Keratinocyte (primary cell): Measurements from ENCODE around the gene SAMD11.

ENCODE experiments used
- EZH2 ChIP-seq: IDR thresholded peaks from one replicate; pipeline ENCODE4 v1.6.1; 2012; ENCODE audit warnings: inconsistent platforms, mild to moderate bottlenecking, low read length, moderate library complexity
- TF ChIP-seq, protein P1 (sequence below), 3 experiments: IDR thresholded peaks in 1 of 3; conservative IDR thresholded peaks in 1 of 3; optimal IDR thresholded peaks in 1 of 3; 2 replicates in 2 of 3; 3 replicates in 1 of 3; pipeline versions ENCODE3 to v1.5.1; 2011; ENCODE audit warnings: low read length in 3 of 3, mild to moderate bottlenecking in 3 of 3, moderate library complexity in 2 of 3, control low read depth in 1 of 3, inconsistent platforms in 1 of 3; ENCODE audit not compliant: insufficient read depth in 2 of 3; ENCODE audit errors: extremely low read depth in 1 of 3

GRCh38 chr1:953524-954320 is 30.0 kb downstream of the SAMD11 start:
- TF ChIP-seq, protein P1, sequence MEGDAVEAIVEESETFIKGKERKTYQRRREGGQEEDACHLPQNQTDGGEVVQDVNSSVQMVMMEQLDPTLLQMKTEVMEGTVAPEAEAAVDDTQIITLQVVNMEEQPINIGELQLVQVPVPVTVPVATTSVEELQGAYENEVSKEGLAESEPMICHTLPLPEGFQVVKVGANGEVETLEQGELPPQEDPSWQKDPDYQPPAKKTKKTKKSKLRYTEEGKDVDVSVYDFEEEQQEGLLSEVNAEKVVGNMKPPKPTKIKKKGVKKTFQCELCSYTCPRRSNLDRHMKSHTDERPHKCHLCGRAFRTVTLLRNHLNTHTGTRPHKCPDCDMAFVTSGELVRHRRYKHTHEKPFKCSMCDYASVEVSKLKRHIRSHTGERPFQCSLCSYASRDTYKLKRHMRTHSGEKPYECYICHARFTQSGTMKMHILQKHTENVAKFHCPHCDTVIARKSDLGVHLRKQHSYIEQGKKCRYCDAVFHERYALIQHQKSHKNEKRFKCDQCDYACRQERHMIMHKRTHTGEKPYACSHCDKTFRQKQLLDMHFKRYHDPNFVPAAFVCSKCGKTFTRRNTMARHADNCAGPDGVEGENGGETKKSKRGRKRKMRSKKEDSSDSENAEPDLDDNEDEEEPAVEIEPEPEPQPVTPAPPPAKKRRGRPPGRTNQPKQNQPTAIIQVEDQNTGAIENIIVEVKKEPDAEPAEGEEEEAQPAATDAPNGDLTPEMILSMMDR (optimal IDR thresholded peaks at IDR 0.05 in 1 of 3, IDR thresholded peaks at IDR 0.05 in 1 of 3, conservative IDR thresholded peaks at IDR 0.05 in 1 of 3; ENCODE audit: extremely low read depth in 1 of 3, insufficient read depth in 2 of 3, low read length in 3 of 3) = no peak
- TF ChIP-seq EZH2 = no peak
